OCI-LY1 (cell line): Measurements from ENCODE around the gene LRRC1.

Experiments
- CTCF ChIP-seq: fragments of 200-600 bp; sonication (generic), shearing (Covaris generic); IDR thresholded peaks from 2 replicates; pipeline ENCODE4 v1.5.1; 2017; ENCODE audit warnings: mild to moderate bottlenecking, antibody characterized with exemption, low read length, moderate library complexity, mixed read lengths
- EZH2 ChIP-seq: fragments of 200-600 bp; sonication (generic), shearing (Covaris generic); IDR thresholded peaks from 2 replicates; pipeline ENCODE4 v1.8.0; 2017; ENCODE audit warnings: borderline replicate concordance, mixed run types, mild to moderate bottlenecking, antibody characterized with exemption, low read length, moderate library complexity, mixed read lengths

GRCh38 chr6:53796791-53797190 lies 2.0 kb downstream of the LRRC1 start:
- no peak for TF ChIP-seq EZH2
- TF ChIP-seq CTCF: no peak
